Panc1 (cell line): ENCODE results near the gene TRIM17. TPM values are rescaled to one million over a fixed set of nuclear protein-coding genes. Genes with fewer than 3 reads are reported as not detected.
"Not testable (repeated sequence)": the region's sequence is repeated elsewhere in the genome, so short reads cannot be mapped to it uniquely, and the experiment has no call there.

ENCODE experiments used
- ATAC-seq: fragments of 200-7000 bp; cut with Tn5 transposase; 2 replicates; pipeline ENCODE4 v1.9.1; 2020; ENCODE audit warnings: mild to moderate bottlenecking, moderate library complexity
- BruUV-seq: library from RNA; stranded (reverse); fragments of 400-500 nt; replicated peaks from 2 replicates; lab custom pipeline; 2021; lab: Mats Ljungman, UMichigan
- CTCF ChIA-PET: fragments of 300-600 bp; sonication (Branson Sonifier 250); formaldehyde crosslinking; loops from one replicate; lab custom pipeline; 2022; ENCODE audit warnings: antibody characterized with exemption; lab: Charles Lee
- POLR2A ChIA-PET: fragments of 300-600 bp; sonication (Branson Sonifier 250); formaldehyde crosslinking; loops from one replicate; lab custom pipeline; 2022; ENCODE audit warnings: antibody characterized with exemption; lab: Charles Lee
- DNase-seq: peaks from one replicate; pipeline ENCODE4 v3.0.0-alpha.2; 2010; ENCODE audit warnings: low read depth, low spot score
- H3K27ac ChIP-seq: 2 replicates; pipeline ENCODE4 v1.5.1; 2011; ENCODE audit warnings: mild to moderate bottlenecking, low read length, inconsistent platforms
- H3K27me3 ChIP-seq: fragments of 200-500 bp; sonication (Bioruptor generic); 2 replicates; pipeline ENCODE4 v1.6.0; 2014; ENCODE audit warnings: low read length, inconsistent platforms; ENCODE audit not compliant: control insufficient read depth, insufficient read depth
- H3K36me3 ChIP-seq: fragments of 200-500 bp; sonication (Bioruptor generic); 2 replicates; pipeline ENCODE4 v1.5.1; 2014; ENCODE audit warnings: inconsistent platforms, mild to moderate bottlenecking, low read length, moderate library complexity; ENCODE audit not compliant: control insufficient read depth, insufficient read depth
- H3K4me1 ChIP-seq: 2 replicates; pipeline ENCODE4 v1.5.1; 2011; ENCODE audit warnings: inconsistent platforms, mild to moderate bottlenecking, low read length, moderate library complexity; ENCODE audit not compliant: control insufficient read depth, insufficient read depth
- H3K4me3 ChIP-seq, 2 experiments: 2 replicates each; pipeline ENCODE4 v1.5.1; 2011 to 2012; ENCODE audit warnings: low read depth in 2 of 2, low read length in 2 of 2, mild to moderate bottlenecking in 2 of 2, inconsistent platforms in 1 of 2, moderate library complexity in 1 of 2
- H3K9me3 ChIP-seq: fragments of 200-500 bp; sonication (Bioruptor generic); 2 replicates; pipeline ENCODE4 v1.5.1; 2014; ENCODE audit warnings: low read depth, mild to moderate bottlenecking, inconsistent platforms, low read length, moderate library complexity; ENCODE audit not compliant: control insufficient read depth, insufficient read depth
- POLR2AphosphoS5 ChIP-seq: IDR thresholded peaks from 2 replicates; pipeline ENCODE4 v1.6.1; 2012; ENCODE audit warnings: mild to moderate bottlenecking, low read depth, low read length, moderate library complexity
- SIN3A ChIP-seq: IDR thresholded peaks from 2 replicates; pipeline ENCODE4 v1.6.1; 2012; ENCODE audit warnings: low read depth, mild to moderate bottlenecking, low read length, moderate library complexity, borderline replicate concordance; ENCODE audit not compliant: insufficient read depth
- TCF7L2 ChIP-seq: IDR thresholded peaks from 2 replicates; pipeline ENCODE4 v1.6.1; 2011; ENCODE audit warnings: mild to moderate bottlenecking, low read depth, low read length, inconsistent platforms
- in situ Hi-C: cut with HindIII; loops from 2 replicates; pipeline ENCODE4 v1.10.0; 2016; ENCODE audit warnings: low sequenced_read_pairs, low pct_unique_long_range_greater_than_20kb
- intact Hi-C: fragments of 100-400 bp; cut with micrococcal nuclease; formaldehyde crosslinking; loops from one replicate; pipeline ENCODE4 v1.10.0; 2022; ENCODE audit not compliant: unreplicated experiment
- total RNA-seq: library from RNA; stranded (reverse); gene quantifications from one replicate; pipeline ENCODE4 v1.2.1, GENCODE V29; 2021; ENCODE audit not compliant: unreplicated experiment
- TF ChIP-seq, protein P1 (sequence below), 2 experiments: IDR thresholded peaks; 2 replicates each; pipeline ENCODE4 v1.6.1; 2011 to 2012; ENCODE audit warnings: low read depth in 2 of 2, control low read depth in 1 of 2, low read length in 1 of 2, mild to moderate bottlenecking in 1 of 2, moderate library complexity in 1 of 2; ENCODE audit not compliant: insufficient read depth in 1 of 2
- TF ChIP-seq, protein P2 (sequence below): fragments of 450-650 bp; IDR thresholded peaks from 2 replicates; pipeline ENCODE4 v1.5.1; 2017; ENCODE audit warnings: mild to moderate bottlenecking

The TRIM17 gene
- total RNA-seq, 1 experiment from 2014 or later = 1.2 TPM

DNA sequence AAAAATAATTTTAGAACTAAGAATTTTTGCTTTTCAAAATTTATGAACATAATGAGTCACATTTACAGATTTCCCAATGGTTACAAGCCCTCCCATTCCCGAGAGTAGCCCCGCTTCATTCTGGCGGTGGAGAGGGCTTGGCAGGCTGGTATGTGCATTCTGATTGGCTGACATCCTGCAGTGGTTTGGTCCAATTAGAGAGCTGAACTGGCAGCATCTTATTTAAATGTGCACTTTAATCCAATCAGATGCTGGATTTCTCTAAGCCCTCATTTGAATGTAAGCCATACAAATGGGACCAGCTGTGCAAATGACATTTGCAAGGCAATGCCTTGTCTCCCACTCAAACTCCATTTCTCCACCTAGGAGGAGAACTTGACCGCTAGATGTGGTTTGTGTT, 18.0 kb upstream of the TRIM17 start:
- POLR2A ChIA-PET = no interaction called here
- TF ChIP-seq TCF7L2 (no peak), SIN3A (no peak), POLR2AphosphoS5 (no peak)
- TF ChIP-seq, protein P1, sequence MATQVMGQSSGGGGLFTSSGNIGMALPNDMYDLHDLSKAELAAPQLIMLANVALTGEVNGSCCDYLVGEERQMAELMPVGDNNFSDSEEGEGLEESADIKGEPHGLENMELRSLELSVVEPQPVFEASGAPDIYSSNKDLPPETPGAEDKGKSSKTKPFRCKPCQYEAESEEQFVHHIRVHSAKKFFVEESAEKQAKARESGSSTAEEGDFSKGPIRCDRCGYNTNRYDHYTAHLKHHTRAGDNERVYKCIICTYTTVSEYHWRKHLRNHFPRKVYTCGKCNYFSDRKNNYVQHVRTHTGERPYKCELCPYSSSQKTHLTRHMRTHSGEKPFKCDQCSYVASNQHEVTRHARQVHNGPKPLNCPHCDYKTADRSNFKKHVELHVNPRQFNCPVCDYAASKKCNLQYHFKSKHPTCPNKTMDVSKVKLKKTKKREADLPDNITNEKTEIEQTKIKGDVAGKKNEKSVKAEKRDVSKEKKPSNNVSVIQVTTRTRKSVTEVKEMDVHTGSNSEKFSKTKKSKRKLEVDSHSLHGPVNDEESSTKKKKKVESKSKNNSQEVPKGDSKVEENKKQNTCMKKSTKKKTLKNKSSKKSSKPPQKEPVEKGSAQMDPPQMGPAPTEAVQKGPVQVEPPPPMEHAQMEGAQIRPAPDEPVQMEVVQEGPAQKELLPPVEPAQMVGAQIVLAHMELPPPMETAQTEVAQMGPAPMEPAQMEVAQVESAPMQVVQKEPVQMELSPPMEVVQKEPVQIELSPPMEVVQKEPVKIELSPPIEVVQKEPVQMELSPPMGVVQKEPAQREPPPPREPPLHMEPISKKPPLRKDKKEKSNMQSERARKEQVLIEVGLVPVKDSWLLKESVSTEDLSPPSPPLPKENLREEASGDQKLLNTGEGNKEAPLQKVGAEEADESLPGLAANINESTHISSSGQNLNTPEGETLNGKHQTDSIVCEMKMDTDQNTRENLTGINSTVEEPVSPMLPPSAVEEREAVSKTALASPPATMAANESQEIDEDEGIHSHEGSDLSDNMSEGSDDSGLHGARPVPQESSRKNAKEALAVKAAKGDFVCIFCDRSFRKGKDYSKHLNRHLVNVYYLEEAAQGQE (IDR thresholded peaks at IDR 0.05; ENCODE audit: insufficient read depth in 1 of 2, low read depth in 2 of 2, low read length in 1 of 2) = no peak
- TF ChIP-seq, protein P2, sequence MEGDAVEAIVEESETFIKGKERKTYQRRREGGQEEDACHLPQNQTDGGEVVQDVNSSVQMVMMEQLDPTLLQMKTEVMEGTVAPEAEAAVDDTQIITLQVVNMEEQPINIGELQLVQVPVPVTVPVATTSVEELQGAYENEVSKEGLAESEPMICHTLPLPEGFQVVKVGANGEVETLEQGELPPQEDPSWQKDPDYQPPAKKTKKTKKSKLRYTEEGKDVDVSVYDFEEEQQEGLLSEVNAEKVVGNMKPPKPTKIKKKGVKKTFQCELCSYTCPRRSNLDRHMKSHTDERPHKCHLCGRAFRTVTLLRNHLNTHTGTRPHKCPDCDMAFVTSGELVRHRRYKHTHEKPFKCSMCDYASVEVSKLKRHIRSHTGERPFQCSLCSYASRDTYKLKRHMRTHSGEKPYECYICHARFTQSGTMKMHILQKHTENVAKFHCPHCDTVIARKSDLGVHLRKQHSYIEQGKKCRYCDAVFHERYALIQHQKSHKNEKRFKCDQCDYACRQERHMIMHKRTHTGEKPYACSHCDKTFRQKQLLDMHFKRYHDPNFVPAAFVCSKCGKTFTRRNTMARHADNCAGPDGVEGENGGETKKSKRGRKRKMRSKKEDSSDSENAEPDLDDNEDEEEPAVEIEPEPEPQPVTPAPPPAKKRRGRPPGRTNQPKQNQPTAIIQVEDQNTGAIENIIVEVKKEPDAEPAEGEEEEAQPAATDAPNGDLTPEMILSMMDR = no peak
- H3K36me3 ChIP-seq = no peaks in the 10 kb centered on the region
- intact Hi-C loops = no loop called here
- in situ Hi-C loops = no loop called here
- no peak for DNase-seq
- BruUV-seq = no TSS peak
- no peaks in the 10 kb centered on the region for H3K9me3 ChIP-seq
- H3K27me3 ChIP-seq = 0 out of 2 replicates have a peak, but pooled peaks cover 2% of the 10 kb centered on the region
- no peak overlapping the region for H3K27ac ChIP-seq
- no peak overlapping the region for H3K4me3 ChIP-seq
- H3K4me1 ChIP-seq = no peaks in the 10 kb centered on the region; the same call in 1 of the 2 replicates
- CTCF ChIA-PET = no interaction called here
- ATAC-seq = no peak

DNA sequence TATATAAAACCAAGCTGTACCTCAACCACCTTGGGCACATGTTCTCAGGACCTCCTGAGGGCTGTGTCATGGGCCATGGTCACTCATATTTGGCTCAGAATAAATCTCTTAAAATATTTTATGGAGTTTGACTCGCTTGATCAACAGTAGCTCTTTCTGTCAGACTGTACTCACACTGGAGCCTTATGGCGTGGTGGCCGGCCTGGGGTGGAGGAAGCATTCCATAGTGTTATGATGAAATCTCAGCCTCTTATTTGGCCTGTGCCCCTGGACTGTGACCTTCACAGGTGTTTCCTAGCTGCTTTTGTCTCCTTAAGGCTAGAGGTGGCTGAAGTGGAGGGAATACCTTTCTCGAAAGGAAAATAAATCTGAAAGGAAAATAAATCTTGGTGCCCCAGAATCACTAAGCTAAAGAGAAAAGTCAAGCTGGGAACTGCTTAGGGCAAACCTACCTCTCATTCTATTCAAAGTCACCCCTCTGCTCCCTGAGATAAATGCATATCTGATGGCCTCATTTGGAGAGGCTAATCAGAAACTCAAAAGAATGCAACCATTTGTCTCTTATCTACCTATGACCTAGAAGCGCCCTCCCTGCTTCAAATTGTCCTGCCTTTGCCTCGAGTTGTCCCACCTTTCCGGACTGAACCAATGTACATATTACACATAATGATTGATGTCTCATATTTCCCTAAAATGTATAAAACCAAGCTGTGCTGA, 16.8 kb upstream of the TRIM17 start:
- H3K36me3 ChIP-seq, DNase-seq, in situ Hi-C loops, ATAC-seq, H3K4me1 ChIP-seq, H3K27ac ChIP-seq, H3K27me3 ChIP-seq, H3K4me3 ChIP-seq, intact Hi-C loops, BruUV-seq, H3K9me3 ChIP-seq, CTCF ChIA-PET: not testable (repeated sequence)
- POLR2A ChIA-PET = interaction anchor here (0.7 to 1.0 kb wide), 2 partner anchors 11 to 16 kb away, joined by 3 to 4 read pairs; no protein-coding TSS in a partner anchor

DNA sequence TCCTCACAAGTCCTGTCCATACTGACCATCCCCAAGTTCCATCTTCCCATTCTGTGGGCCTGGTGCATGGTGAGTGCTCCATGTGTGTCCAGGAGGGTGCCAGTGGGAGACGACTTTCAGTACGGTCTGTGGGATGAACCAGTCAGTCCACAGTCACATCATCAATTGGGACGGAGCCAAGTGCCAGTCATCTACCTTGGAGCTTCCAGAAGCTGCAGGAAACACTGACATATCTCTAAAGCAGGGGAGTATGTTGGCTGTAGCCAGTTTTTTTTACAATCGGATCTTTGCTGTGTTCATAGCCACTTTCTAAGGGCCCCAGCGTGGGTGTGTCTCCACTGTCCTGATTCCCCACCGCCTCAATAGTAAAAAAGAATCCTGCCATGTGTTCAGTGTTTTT, 13.6 kb upstream of the TRIM17 start:
- ATAC-seq (no peak), DNase-seq (no peak)
- TF ChIP-seq POLR2AphosphoS5 (no peak), TCF7L2 (no peak), SIN3A (no peak)
- TF ChIP-seq, protein P2 = no peak
- TF ChIP-seq, protein P1 (IDR thresholded peaks at IDR 0.05; ENCODE audit: insufficient read depth in 1 of 2, low read depth in 2 of 2, low read length in 1 of 2) = no peak
- H3K4me3 ChIP-seq = no peak overlapping the region
- intact Hi-C loops (no loop called here), in situ Hi-C loops (no loop called here)
- H3K27ac ChIP-seq = no peak overlapping the region
- BruUV-seq = no TSS peak
- 0 out of 2 replicates have a peak, but pooled peaks cover 2% of the 10 kb centered on the region for H3K27me3 ChIP-seq
- no peaks in the 10 kb centered on the region for H3K36me3 ChIP-seq
- no peaks in the 10 kb centered on the region; the same call in 1 of the 2 replicates for H3K4me1 ChIP-seq
- POLR2A ChIA-PET = no interaction called here
- CTCF ChIA-PET = no interaction called here
- no peaks in the 10 kb centered on the region for H3K9me3 ChIP-seq
